GM19025 (cell line): ENCODE measurements around the gene BRS3.

Source experiments
- ATAC-seq: cut with Tn5 transposase; IDR thresholded peaks from one replicate; pipeline ENCODE4 v1.9.1; 2021; ENCODE audit warnings: mild to moderate bottlenecking, low read depth, moderate library complexity; ENCODE audit not compliant: unreplicated experiment

Gene BRS3

GRCh38 chrX:136493011-136493410 is 5.3 kb downstream of the BRS3 start:
- no peak for ATAC-seq

GRCh38 chrX:136495043-136495442 is 7.3 kb downstream of the BRS3 start:
- no peak for ATAC-seq

GRCh38 chrX:136496186-136496763 is 8.5 kb downstream of the BRS3 start:
- ATAC-seq, result peak; percentile 0

DNA sequence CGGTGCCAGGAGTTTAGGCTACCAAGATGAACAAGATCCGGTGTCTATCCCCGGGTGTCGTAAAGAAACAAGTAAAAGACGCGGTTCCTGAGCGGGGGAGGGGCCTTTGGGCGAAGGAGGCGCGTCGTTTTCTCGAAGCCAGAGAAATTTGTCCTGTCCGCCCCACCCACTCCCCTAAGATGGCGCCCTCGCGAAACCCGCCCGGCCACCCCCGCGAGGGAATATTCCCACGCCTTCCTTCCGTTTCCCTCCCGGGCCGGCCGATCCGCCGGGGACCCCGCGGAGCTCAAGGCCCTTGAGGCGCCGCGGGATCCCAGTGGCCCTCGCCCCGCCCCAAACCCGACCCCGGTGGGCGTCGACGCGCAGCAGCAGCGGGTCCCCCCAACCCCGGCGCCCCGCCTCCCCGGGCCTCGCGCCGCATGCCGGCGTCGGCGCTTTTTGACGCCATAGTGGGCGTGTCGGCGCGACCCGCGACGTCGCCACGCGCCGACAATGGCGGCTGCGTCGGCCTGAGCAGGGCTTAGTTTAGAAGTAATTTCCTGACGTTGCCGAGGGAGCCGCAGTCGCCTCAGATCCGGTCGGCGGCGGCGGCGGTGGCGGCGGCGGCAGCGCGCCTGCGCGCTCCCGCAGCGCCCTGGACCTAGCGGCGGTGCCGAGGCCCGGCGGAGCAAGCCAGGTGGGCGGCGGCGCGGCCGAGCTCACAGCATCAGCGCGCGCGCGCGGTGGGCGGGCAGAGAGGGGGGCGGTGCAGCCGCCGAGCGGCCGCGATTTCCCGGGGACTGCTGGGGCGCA is 9.2 kb downstream of the BRS3 start:
- ATAC-seq, result peak; percentile 82

DNA sequence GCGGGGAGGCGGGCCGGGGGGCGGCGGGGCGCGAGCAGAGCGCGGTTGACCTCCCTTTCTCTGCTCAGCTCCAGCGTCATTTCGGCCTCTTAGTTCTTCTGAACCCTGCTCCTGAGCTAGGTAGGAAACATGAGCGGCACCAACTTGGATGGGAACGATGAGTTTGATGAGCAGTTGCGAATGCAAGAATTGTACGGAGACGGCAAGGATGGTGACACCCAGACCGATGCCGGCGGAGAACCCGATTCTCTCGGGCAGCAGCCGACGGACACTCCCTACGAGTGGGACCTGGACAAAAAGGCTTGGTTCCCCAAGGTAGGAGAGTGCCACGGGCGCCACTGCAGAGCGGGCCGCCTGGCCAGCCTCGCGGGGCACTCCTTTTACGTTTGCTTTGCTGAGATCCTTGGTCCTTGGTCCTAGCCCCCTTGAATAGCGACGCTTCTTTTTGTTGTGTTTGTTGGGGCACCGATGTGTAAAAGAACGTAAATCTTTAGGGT is 9.9 kb downstream of the BRS3 start, which contains the start of gene HTATSF1:
TSS of gene HTATSF1 (plus strand) at position 37 of the 497 bp plus-strand sequence. CDS start at position 130, 93 bp downstream.
- ATAC-seq, result no peak

DNA sequence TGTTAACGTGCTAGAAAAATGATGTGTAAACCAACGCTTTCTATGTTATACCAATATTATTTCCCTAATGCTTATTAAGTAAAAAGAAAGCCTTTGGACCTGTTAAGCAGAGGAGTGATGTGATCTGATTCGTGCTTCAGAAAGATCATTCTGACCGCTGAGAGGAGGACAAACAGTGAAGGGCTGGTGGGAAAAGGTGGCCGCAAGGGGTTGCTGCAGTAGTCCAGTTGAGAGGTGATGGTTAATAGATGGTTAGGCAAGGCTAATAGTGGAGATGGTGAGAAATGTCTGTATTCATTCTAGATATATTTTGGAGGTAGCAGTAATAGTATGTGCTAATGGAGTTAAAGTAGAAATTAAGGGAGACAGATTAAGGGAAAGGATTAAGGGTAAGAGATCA is 31.3 kb downstream of the BRS3 start:
- ATAC-seq, result no peak

DNA sequence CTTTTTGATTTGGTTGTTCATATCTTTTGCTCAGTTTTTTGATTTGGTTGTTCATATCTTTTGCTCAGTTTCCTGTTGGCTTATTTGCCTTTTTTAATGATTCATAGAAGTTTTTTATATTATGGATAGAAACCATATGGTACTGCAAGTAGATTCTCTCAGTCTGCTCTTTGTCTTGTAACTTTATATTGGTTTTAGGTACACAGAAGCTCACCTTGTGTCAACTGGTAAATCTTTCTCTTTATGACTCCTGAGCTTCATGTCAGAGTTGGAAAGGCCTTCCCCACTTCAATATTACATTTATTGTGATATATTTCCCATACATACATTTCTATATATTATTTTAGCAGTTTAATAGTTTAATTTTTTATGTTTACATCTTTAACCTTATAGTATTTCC is 36.0 kb downstream of the BRS3 start:
- ATAC-seq, result no peak

- no peak for ATAC-seq
Observed at GRCh38 chrX:136525738-136526606, 38.2 kb downstream of the BRS3 start.

DNA sequence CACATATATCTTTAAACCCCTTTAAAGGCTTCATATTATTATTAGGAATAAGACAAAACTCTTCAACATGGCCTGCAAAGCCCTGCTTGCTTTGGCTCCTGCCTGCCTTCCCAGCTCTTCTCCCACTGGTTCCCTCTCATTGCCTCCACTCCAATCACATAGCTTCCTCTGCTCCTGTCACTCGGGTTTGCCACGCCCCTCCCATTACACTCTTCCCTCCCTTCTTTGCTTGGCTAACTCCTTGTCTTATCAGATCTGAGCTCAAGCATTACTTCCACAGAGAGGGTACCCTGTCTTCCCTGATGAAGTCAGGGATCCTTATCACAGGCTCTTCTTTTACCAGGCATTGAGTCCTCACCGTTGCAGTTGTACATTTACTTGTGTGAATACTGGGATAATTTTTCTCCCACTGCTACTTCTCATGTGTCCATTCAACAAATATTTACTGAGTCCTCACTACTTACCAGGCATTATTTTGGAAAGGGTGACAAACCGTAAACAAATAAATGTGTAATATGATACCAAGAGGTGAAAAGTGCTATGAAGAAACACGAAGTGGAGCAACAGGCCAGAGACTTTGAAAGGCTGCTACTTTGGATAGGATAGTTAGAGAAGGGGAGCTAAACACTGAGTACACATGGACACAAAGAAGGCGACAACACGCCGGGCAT is 41.0 kb downstream of the BRS3 start:
- ATAC-seq, result no peak

- ATAC-seq, result no peak
Observed at GRCh38 chrX:136529795-136530194, 42.0 kb downstream of the BRS3 start.

DNA sequence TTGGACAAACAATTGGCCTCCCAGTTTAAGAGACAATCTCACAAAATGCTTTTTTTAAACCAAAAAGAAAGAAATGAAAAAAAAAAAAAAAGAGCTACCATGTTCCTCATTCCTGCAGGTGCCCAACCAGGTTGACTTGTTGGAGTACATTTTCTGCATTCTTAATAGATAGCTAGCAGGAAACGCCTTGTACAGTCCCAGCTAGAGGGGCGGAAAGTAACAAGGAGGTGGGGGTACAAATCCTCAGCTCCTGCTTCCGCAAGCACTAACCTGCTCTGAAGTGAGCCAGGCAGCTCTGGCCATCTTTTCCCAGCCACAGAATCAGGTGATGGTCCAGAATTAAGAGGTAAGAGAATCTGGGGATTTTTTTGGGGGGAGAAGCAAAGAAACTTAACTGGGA is 44.2 kb downstream of the BRS3 start, which contains the start of gene VGLL1:
TSS of gene VGLL1 (plus strand) at position 265 of the 400 bp plus-strand sequence. CDS start 3,806 bp downstream, outside the sequence.
- no peak for ATAC-seq

- no peak for ATAC-seq
Observed at GRCh38 chrX:136534131-136534530, 46.4 kb downstream of the BRS3 start.

DNA sequence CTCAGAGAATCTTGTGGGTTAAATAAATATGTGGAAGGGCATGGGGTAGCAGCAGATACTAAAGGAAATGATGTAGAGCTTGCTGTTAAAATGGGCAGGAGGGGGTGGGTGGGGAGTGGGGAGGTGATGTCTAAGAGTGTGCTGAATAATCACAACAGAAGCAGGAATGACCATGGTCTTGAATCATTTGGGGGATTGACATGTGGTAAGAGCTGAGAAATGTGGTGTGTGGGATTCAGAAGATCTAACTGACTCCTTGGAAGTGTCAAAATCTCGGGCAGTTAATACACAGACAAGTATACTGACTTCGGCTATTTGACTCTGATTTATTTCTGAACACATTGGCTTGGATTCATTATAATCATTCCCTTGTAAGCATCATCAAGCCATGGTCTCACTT is 51.1 kb downstream of the BRS3 start:
- no peak for ATAC-seq

DNA sequence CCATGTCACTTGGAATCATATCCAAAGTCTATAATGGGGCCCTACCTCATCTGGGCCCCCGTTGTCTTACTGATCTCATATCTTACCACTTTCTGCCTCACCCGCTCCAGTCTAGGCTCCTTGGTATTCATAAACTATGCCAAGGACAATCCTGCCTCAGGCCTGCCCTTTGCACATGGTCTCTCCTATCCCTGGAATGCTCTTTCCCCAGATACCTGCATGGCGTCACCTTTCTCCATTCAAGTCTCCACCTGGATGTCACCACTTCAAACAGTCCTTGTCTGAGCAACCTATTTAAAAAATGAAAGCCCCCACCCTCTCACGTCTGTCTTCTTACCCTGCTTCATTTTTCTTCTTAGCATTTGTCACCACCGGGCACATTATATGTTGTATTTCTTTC is 52.5 kb downstream of the BRS3 start:
- ATAC-seq, result no peak

GRCh38 chrX:136541294-136541693 is 53.5 kb downstream of the BRS3 start:
- ATAC-seq, result no peak

DNA sequence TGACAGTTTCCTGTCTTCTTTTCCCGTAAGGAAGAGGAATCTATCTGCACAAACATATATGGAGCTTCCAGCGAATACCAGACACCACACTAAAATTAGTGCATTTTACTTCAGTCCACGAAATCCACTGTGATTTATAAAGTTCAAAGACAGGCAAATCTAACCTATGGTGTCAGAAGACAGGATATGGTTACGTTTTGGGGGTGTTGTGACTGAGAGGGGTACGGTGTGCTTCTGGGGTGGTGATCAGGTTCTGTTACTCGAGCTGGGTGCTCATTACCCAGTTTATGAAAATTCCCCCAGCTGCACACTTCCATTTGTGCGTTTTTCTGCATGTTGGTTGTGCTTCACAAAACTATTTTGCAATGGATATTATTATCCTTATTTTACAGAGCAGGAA is 54.5 kb downstream of the BRS3 start:
- ATAC-seq, result no peak
